SK-N-SH treated with all-trans-retinoic acid at 6 μM for 48 hours (cell line): ENCODE data around the gene DHX40.

Source experiments
- OSR1 ChIP-seq: fragments of 250-450 bp; sonication (Bioruptor Pico); IDR thresholded peaks from 2 replicates; pipeline ENCODE4 v1.8.0; 2022; ENCODE audit warnings: moderate library complexity, mild to moderate bottlenecking, inconsistent platforms
- SNAI2 ChIP-seq: fragments of 250-450 bp; sonication (Bioruptor Pico); IDR thresholded peaks from 2 replicates; pipeline ENCODE4 v1.5.0; 2020; ENCODE audit warnings: mild to moderate bottlenecking, moderate library complexity
- ZFP30 ChIP-seq: fragments of 450-650 bp; formaldehyde crosslinking; IDR thresholded peaks from 2 replicates; pipeline ENCODE4 v1.5.0; 2022; ENCODE audit warnings: mild to moderate bottlenecking, moderate library complexity
- TF ChIP-seq, protein P1 (sequence below): fragments of 250-450 bp; sonication (Bioruptor Pico); IDR thresholded peaks from 2 replicates; pipeline ENCODE4 v1.5.1; 2020; ENCODE audit warnings: low read depth, mild to moderate bottlenecking, moderate library complexity

GRCh38 chr17:59547131-59547915 lies 18.1 kb upstream of the DHX40 start:
- TF ChIP-seq ZFP30 (CRISPR knock-in tag) (no peak), OSR1 (no peak), SNAI2 (CRISPR knock-in tag) (no peak; the same call in 1 of the 2 replicates)
- TF ChIP-seq, protein P1, sequence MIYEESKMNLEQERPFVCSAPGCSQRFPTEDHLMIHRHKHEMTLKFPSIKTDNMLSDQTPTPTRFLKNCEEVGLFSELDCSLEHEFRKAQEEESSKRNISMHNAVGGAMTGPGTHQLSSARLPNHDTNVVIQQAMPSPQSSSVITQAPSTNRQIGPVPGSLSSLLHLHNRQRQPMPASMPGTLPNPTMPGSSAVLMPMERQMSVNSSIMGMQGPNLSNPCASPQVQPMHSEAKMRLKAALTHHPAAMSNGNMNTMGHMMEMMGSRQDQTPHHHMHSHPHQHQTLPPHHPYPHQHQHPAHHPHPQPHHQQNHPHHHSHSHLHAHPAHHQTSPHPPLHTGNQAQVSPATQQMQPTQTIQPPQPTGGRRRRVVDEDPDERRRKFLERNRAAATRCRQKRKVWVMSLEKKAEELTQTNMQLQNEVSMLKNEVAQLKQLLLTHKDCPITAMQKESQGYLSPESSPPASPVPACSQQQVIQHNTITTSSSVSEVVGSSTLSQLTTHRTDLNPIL (CRISPR knock-in tag) = peak; percentile 89
